G401 (cell line): Measurements from ENCODE around the gene TAB3. TPM values are rescaled to one million over a fixed set of nuclear protein-coding genes. Genes with fewer than 3 reads are reported as not detected.

Experiments used
- DNase-seq: peaks from one replicate; pipeline ENCODE4 v3.0.0-alpha.2; 2015; ENCODE audit warnings: low spot score
- in situ Hi-C: cut with HindIII; loops from 2 replicates; pipeline ENCODE4 v1.10.0; 2016; ENCODE audit warnings: low sequenced_read_pairs, mixed read lengths
- total RNA-seq: library from RNA; depleted of rRNA; stranded (reverse); fragments of >200 nt; shearing (Covaris generic); gene quantifications from 2 replicates; pipeline ENCODE4 v1.2.3, GENCODE V29; 2014

TAB3 gene
- total RNA-seq, 1 experiment from 2014 or later: 4.5 TPM

DNA sequence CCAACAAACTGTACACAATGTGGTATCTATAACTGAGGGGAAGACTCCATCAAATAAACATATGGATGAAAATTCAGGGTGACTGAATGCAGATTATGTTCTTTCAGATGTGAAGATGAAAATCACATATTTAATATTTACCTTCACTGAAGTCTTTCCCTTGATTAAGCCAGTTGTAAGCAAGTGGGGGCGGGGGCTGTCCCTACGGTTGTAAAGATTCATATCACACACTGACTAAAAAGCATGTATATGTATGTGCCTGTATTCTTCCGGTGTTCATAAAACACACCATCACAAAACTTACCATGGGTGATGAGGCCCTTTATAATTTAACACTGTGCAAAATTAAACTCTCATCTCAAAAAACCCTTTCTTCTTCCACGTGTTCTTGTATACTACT lies 1.3 kb downstream of the TAB3 start:
- in situ Hi-C loops: no loop called here
- DNase-seq: no peak

DNA sequence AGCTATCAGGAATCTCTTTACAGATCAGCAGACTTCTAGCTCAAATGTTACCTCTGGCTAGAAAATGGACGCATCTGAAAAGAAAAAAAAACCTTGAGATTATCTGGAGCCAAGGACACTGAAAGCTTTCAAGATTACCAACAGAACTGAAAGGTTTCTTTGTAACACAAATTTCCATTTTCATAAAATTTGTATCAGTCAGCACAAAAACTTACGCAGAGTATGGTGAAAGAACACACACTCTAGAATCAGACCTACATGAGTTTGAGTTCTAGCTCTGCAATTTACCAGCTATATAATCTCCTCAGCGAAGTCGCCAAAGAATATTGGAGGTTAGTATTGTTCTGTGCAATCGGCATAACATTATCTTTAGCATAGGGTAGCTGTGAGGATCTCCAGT lies 1.8 kb downstream of the TAB3 start:
- no peak for DNase-seq
- in situ Hi-C loops: no loop called here

DNA sequence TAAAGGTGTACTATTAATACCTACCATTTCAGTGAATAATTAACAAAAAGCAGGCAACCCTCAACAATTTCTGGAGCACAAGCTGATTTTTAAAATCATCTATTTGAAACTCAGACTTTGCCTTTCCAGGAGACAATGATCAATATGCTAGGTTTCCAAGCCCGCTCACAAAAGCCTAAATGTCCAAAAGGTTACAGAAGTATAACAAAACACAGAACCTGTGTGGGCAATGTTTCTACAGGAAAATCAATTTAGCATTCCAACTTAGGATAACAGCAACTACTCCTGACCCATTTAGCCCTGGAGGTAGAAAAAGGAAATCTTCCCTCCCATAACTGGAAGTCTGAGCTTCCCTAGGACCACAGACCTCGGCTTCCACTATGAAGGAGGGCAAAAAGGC lies 3.9 kb downstream of the TAB3 start:
- no peak for DNase-seq
- in situ Hi-C loops: no loop called here

DNA sequence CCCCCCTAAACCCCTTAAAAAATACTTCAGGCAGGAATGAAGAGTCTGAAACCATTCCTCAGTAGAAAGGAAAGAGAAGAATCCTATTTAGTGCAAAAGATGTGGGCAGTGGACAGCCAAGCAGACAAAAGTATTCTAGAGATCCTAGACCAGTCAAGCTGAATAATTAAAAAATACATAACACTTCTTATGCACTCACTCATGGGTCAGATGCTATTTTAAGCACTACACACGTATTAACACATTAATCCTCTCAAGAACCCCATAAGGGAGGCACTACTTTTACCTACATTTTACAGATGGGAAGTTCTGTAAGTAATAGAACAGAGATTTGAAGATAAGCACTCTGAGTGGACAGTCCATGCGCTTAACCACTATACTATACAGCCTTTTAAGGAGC lies 5.9 kb downstream of the TAB3 start:
- in situ Hi-C loops: no loop called here
- no peak for DNase-seq

DNA sequence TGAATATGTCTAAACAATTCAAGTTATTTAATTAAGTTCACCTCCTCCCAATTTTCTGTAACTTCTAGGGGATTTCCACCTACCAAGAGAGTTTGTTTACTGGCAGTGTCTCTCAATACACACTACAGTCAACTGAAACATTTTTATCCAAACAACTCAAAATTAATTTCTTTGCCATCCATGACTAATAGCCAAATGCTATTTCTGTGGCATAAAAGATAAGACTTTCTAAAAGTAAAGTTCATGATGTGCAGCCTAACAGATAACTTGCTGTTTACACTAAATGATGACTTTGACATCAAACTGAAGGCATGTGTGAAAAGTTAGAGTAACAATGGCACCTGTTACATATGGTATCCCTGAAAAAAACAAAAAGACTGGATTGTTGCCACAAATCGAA lies 7.3 kb downstream of the TAB3 start:
- no peak for DNase-seq
- in situ Hi-C loops: no loop called here

DNA sequence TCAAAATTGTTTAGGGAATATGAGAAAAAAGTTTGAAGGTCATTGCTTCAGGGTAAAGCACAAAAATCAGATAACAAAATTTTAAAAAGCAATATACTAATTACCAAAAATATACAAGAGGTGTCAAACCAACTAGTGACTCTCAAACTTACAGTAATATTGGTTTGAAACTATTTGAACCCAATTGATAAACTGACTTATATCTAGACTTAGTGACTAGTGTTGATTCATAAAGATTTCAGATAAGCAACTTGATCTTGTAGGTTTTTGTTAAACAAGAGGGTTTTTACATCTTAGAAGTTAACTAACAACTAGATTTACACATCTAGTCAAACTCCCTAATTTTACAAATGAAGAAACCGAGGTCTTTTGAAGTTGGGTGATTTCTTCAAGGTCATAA lies 7.7 kb downstream of the TAB3 start:
- no peak for DNase-seq
- in situ Hi-C loops: no loop called here

DNA sequence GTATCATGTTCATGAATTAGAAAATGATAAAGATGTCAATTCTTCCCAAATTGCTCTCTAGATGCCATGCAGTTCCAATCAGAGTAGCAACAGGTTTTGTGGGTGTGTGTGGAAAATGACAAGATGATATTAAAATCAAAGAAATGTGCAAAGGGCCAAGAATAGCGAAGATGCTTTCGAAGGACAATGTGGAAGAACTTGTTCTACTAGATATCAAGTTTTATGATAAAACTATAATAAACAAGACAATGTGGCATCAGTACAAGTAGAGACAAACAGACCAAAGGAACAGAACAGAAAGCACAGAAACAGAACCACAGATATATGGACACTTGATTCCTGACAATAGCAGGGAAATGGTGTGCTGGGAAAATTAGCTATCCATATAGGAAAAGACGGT lies 9.0 kb downstream of the TAB3 start:
- in situ Hi-C loops: no loop called here
- DNase-seq: no peak

DNA sequence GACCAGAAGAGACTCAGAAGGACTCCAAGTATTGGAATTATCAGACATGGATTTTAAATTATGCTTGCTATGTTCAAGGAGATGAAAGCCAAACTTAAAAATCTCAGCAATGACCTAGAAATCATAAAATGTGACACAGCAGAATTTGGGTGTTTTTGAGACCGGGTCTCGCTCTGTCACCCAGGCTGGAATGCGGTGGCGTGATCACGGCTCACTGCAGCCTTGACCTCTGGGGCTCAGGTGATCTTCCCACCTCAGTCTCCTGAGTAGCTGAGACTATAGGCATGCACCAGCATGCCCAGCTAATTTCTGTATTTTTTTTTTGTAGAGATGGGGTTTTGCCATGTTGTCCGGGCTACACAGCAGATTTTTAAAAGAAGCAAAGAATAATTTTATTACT lies 12.7 kb downstream of the TAB3 start:
- in situ Hi-C loops: no loop called here
- DNase-seq: no peak

DNA sequence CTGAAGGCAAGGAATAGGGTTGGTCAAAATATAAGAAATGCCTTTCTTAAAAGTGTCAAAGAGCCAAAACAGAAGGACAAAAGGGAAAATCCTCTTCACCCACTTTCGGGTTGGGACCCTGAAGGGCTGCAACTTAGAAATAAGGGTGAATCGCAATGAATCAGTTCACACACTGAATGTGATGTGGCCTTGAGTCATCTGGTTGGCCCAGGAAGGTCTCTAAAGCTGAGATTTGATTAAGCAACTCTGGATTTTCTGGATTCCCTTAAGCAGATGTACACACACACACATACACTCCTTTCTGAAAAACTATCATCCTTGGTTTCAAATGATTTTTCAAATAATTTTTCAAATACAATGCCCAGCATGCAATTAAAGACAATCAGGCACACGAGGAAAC lies 13.1 kb downstream of the TAB3 start:
- in situ Hi-C loops: no loop called here
- no peak for DNase-seq

DNA sequence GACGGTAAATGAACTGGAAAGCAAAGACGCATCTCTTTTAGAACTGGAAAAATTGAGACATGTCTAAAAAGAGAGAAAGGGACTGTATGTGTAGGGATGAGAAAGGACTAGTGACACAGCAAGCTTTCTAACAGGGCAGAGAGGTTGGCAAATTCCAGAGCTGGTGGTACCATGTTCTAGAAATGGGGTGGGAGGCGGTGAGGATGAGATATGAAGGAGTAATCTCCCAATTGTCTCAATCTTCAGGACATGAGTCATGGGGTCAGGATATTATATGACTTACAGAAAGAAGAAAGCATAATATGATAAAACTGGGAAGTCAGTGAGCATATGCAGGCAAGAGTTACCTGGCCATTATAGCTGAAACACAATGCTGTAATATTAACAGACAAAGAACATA lies 14.2 kb downstream of the TAB3 start:
- no peak for DNase-seq
- in situ Hi-C loops: no loop called here

DNA sequence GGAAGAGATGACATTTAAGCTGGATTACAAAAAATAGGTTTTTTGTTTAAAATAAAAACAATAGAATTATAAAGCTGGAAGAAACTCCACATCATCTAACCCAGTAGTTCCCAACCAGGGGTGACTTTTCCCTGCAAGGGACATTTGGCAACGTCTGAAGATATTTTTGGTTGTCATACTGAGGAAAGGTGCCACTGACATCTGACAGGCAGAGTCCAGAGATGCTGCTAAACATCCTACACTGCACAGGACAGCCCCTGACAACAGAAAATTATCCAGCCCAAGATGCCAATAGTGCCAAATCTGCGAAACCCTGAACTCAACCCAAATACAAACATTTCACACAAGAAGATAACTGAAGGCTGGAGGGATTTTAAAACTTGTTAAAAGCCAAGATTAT lies 18.5 kb downstream of the TAB3 start:
- no peak for DNase-seq
- in situ Hi-C loops: no loop called here

DNA sequence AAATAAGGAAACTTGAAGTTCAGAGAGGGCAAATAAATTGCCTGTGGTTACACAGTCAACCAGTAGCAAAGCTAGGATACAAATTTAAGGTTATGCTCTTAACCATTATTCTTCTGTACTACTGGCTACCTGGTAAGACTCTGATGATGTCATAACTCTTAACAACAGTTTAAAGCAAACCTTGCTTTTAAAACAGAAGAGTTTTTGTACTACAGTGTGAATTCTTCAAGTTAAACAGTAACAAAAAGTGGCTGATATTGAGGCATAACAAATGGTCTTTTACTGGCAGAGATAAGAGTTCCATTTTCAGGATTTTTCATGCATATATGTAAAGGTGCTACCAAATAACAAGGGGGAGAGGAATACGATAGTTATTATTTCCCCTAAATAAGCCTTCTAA lies 23.4 kb downstream of the TAB3 start:
- in situ Hi-C loops: no loop called here
- no peak for DNase-seq

DNA sequence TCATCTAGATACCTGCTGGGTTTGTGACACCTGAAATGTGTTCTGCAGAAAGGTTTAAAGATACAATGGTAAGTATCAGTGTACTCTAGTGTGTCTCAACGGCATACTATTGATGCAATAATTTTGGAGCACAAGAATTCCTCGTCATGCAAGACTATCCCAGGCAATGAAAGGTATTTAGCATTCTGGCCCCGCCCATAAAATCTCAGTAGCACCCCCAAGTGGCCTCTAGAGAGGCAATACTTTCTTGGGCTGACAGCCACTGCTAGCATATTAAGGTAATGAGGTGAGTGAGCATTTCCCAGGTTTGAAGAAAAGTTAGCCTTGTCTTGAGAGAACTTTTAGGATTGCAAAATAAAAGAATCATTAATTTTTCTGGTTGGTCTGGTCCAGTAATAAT lies 24.0 kb downstream of the TAB3 start:
- in situ Hi-C loops: no loop called here

DNA sequence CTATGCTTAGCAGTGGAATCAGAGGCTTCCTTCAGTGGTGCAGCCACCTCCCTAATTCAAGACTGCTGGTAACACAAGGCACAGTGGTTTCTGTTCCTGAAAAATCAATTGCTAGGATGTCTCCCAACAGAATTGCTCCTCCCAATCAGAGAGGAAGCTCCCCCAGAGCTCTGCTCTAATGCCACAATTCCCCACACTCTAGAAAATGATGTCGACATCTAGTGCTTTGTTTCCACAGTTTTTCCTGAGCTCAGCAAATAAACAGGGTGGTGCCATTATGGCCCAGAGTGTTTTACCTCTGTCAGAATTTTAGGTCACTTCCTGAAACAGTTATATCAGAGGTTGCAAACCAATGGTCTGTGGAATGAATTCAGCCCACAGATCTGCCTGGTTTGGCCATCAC lies 24.7 kb downstream of the TAB3 start:
- in situ Hi-C loops: no loop called here
- DNase-seq: no peak

More for the DNA sequence above, 24.0 kb downstream of the TAB3 start:
- DNase-seq: no peak

DNA sequence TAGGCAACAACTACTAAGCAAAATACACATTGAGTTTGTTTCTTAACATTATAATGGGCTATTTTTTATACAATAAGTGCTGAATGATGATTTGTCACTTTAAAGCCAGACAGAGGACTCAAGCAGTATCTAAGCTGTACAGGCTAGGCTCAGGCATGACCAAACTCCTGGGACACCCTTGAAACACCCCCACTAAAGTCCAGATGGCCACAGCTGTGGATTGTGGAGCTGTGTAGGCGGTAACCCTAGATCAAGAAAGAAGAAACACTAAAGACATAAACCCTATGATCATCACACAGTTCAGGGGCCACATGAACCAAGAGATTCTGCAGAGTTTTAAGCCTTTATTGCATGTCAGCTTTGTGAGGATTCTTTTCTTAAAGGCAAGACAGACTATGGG lies 25.1 kb downstream of the TAB3 start:
- in situ Hi-C loops: no loop called here
- no peak for DNase-seq

DNA sequence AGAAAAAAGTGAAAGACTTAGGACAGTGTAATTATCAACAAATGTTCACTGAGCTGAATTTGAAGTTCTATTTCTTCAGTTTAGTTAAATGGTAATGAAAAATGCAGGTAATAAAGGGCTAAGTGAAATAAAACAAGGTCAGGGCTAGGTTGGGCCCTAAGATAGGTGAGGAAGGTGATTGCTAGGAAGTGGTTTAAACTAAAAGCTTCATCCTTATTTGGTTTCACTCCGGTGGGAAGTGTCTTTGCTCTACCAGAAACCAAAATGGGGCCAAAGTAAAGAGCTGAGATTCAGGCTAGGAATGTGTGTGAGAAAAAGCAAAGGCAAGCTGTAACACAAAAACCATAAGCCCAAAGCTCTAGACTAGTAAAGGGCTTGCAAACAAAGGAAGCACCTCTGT lies 31.0 kb downstream of the TAB3 start:
- in situ Hi-C loops: no loop called here
- DNase-seq: no peak

DNA sequence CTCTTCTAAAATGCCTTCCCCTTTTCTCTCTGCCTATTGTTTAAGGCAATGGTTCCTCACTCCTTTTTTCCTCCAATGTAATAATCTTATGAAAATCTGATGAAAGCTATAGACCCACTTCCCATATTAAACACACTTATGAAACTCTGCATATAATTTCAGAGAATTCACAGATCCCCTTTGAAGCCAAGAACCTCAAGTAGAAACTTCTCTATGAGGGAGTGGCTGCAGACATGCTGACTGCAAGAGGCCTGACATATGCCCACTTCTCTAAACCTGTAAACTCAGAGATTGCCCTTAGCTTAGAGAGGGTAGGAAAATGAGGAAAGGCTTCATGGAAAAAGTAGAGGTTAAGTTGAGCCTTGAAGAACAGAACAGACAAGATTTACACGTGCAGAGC lies 37.6 kb downstream of the TAB3 start:
- in situ Hi-C loops: no loop called here
- DNase-seq: no peak

DNA sequence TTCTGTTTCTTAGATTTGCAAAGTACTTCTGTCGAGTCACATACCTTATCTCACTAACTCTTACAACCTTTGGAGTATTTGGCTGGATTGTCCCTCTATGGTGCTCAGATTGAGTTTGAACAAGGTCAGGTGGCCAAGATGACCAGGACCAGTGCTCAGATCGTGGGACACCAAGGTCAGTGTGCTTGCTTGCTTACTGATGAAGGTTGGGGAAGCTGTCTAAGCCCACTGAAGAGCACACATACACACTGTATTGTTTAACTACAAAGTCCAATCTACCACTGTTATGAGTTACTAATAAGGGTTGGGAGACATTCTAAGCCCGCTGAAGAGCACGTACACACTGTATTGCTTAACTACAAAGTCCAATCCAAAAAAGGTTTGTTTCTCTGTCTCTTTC lies 53.7 kb downstream of the TAB3 start:
- no peak for DNase-seq
- in situ Hi-C loops: no loop called here

DNA sequence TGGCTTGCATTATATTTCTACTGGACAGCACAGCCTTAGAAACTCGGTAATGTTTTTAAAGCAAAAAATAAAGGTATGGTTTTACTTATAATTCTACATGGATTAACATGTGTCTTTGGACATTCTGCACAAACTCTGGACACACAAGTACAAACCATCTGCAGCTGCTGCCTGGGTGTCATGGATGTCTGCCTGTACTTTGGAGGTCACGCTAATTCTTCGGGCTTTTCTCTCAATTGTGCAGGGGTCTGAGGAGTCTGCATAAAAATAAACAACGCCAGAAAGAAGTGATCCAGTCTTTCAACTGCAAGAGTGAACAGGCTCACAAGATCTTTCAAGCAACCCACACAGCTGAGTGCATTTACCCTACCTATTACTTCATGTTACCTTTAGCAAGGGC lies 55.2 kb downstream of the TAB3 start:
- in situ Hi-C loops: no loop called here
- DNase-seq: no peak

DNA sequence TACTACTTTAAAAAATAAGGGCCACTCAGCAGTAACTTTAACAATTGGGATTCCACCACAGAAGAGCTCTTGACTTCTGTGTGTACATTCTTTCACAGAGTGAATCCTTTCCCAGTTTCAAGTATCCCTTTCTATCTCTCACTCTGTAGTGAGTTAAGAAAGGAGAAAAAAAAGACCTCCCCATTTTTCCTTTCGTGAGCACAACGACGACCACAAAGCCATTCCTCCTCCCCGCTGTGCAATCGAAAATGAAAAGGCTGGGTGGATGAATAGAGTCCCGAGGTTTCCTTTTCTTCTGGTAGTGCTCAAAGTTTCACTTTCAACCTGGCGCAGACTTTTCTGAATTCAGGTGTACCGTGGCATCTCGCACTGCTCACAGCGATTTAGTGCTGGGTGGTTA lies 58.0 kb downstream of the TAB3 start:
- in situ Hi-C loops: no loop called here
- no peak for DNase-seq

DNA sequence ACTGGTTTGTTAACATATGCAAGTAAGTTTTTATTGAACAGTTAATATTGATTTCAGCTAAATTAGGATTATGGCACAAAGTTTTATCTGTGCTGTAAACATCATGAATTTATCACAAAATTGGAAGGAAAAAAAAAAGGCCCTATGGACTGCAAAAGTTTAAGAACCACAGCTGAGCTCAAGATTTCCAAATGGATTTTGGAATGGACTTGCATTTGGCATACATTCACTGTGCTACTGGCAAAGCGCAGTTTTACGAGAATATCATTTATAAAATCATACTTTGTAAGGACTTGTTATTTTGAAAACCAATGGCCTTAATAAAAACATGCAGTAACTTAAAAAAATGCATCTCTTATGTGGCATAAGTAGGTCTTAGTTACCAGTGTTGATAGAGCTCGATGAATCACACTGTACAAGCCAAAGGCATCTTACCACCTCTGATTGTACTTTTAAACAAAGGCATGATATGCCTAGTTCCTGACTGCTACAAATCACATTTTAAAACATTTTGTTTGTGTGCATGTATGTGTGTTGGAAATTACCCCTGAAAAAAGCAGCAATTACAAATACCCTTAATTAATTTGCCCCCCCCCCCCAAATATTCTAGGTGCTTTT lies 58.6 kb downstream of the TAB3 start:
- in situ Hi-C loops: no loop called here
- no peak for DNase-seq

DNA sequence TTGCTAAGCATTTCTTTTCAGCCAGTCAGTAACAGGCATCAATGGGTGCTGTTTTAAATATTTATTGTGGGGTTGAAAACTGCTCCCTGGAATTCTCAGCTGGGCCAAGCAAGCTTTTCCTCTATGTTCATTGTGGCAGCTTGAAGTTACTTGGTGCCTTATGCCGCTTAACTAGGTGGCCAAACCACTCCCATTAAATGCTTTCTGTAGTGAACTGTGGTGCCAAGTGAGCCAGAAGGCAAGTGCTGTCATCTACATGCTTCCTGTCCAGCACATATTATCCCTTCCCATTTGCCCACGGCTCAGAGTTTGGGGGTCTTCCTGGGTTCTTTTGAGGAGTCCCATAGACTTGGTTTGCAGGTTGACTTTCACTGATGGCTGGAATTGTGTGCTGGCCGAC lies 64.8 kb downstream of the TAB3 start:
- in situ Hi-C loops: no loop called here
- no peak for DNase-seq
